Upper lobe of right lung (tissue), 1 donor: ENCODE results near the gene FAM3A. TPM values are rescaled to one million over a fixed set of nuclear protein-coding genes. Genes with fewer than 3 reads are reported as not detected.
"Not testable (repeated sequence)": the region's sequence is repeated elsewhere in the genome, so short reads cannot be mapped to it uniquely, and the experiment has no call there.

Experiments used
- ATAC-seq: fragments of 200-7000 bp; cut with Tn5 transposase; one replicate; pipeline ENCODE4 v1.9.1; 2020; ENCODE audit warnings: mild to moderate bottlenecking, moderate library complexity
- DNase-seq: peaks from one replicate; pipeline ENCODE4 v3.0.0-alpha.2; 2020
- H3K27ac ChIP-seq: fragments of 200-600 bp; one replicate; pipeline ENCODE4 v1.8.0; 2022
- H3K27me3 ChIP-seq: fragments of 200-600 bp; one replicate; pipeline ENCODE4 v1.8.0; 2022; ENCODE audit warnings: mild to moderate bottlenecking
- H3K36me3 ChIP-seq: fragments of 200-600 bp; one replicate; pipeline ENCODE4 v1.8.0; 2022
- H3K4me1 ChIP-seq: fragments of 200-600 bp; one replicate; pipeline ENCODE4 v1.8.0; 2022
- H3K4me3 ChIP-seq: fragments of 200-600 bp; one replicate; pipeline ENCODE4 v1.8.0; 2022; ENCODE audit warnings: mild to moderate bottlenecking
- H3K9me3 ChIP-seq: fragments of 200-600 bp; one replicate; pipeline ENCODE4 v1.8.0; 2022
- CTCF ChIP-seq: fragments of 200-600 bp; IDR thresholded peaks from one replicate; pipeline ENCODE4 v1.8.0; 2022; ENCODE audit warnings: antibody characterized with exemption
- intact Hi-C: fragments of 100-400 bp; cut with DNase I; formaldehyde crosslinking; loops from one replicate; pipeline ENCODE4 v1.11.0; 2022
- long read RNA-seq: library from polyadenylated mRNA; unstranded; transcript quantifications from one replicate; pipeline ENCODE4 v2.0.0, GENCODE V29; 2021
- total RNA-seq: library from RNA; stranded (reverse); fragmentation: NEBNext Ultra II Directional; extraction: Animal tissue kit (Norgen Biotek cat#: 25700); gene quantifications from one replicate; pipeline ENCODE4 v1.2.1, GENCODE V29; 2021
- donor health status: DM: no; HTN: yes; CAD: no; lungs with severe emphysema.

FAM3A gene, protein sequence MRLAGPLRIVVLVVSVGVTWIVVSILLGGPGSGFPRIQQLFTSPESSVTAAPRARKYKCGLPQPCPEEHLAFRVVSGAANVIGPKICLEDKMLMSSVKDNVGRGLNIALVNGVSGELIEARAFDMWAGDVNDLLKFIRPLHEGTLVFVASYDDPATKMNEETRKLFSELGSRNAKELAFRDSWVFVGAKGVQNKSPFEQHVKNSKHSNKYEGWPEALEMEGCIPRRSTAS
- total RNA-seq = 42.6 TPM
- long read RNA-seq, transcript FAM3A-222 (10 exons, 1,901 nt) = minor isoform, 12 of 114 reads
- long read RNA-seq, transcript FAM3A-215 (9 exons, 1,800 nt) = major isoform, 35 of 114 reads
- long read RNA-seq, transcript FAM3A-202 (10 exons, 1,712 nt) = minor isoform, 16 of 114 reads
- long read RNA-seq, partial matches to known transcripts = 8 of 114 reads
- long read RNA-seq, other reads (novel, unspliced or antisense) = 29 of 114 reads

- no peaks in the 10 kb centered on the region for H3K27me3 ChIP-seq
- H3K36me3 ChIP-seq = no peaks in the 10 kb centered on the region
- DNase-seq (peak; percentile 96), ATAC-seq (peak; percentile 98)
- H3K4me1 ChIP-seq = no peaks in the 10 kb centered on the region
- no peak for TF ChIP-seq CTCF
- peak within 1 kb of the TSS; percentile 64 for H3K4me3 ChIP-seq
- peak within 1 kb of the TSS; percentile 94 for H3K27ac ChIP-seq
- H3K9me3 ChIP-seq = no peaks in the 10 kb centered on the region
- intact Hi-C loops = no loop called here
Measured at GRCh38 chrX:154515966-154516655, at the start of gene FAM3A. Gene FAM3A (minus strand): TSS chrX:154516232. CDS start chrX:154515772, 460 bp downstream.

DNA sequence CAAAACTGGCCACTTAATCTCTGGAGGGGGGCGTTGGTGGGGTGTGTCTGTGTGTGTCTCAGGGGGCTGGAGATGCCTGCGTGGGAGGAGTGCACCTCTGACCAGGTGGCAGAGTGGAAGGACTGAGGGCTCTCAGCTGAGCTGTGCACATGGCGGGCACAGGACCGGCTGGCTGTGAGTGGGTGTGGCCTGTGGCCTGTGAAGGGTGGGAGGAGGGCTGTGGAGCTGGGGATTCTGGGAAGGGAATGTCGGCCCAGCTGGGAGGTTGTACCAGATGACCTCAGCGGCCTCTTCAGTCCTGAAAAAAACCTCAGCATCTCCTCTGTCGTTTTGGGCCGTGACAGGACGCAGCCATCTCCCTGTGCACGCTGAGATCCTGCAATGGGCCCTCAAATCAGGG, 46.3 kb upstream of the FAM3A start:
- H3K9me3 ChIP-seq, intact Hi-C loops, H3K36me3 ChIP-seq, H3K4me1 ChIP-seq, DNase-seq, H3K4me3 ChIP-seq, H3K27ac ChIP-seq, H3K27me3 ChIP-seq: not testable (repeated sequence)
- peak; percentile 54 for ATAC-seq

- DNase-seq, H3K4me1 ChIP-seq, H3K27me3 ChIP-seq, ATAC-seq, H3K27ac ChIP-seq, H3K36me3 ChIP-seq, H3K4me3 ChIP-seq, H3K9me3 ChIP-seq, intact Hi-C loops: not testable (repeated sequence)
Measured at GRCh38 chrX:154560326-154560725, 44.3 kb upstream of the FAM3A start.

DNA sequence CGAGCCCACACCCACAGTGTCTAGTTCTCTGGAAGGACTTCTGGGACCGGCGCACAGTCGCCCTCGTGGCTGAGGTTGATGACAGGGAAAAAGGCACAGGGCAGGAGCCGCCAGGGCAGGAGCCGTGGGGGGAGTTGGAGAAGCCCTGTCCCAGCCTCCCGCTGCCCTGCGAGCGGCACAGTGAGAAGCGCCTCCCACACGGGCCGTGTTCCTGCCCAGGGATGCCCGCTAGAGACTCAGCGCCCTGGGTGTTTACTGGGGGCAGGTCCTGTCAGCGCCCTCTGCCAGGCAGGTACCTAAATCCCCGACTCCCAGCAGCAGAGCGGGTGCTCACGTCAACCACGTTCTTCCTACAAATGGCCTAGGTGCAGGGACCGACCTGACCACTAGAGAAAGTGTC, 42.9 kb upstream of the FAM3A start:
- H3K4me1 ChIP-seq, intact Hi-C loops, H3K9me3 ChIP-seq, DNase-seq, ATAC-seq, H3K27ac ChIP-seq, H3K27me3 ChIP-seq, H3K36me3 ChIP-seq, H3K4me3 ChIP-seq: not testable (repeated sequence)

- intact Hi-C loops = not testable (repeated sequence)
Measured at GRCh38 chrX:154558060-154558690, 42.1 kb upstream of the FAM3A start.

GRCh38 chrX:154552112-154552806, 36.2 kb upstream of the FAM3A start:
- ATAC-seq = peak; percentile 48
- H3K4me1 ChIP-seq, H3K27me3 ChIP-seq, H3K27ac ChIP-seq, intact Hi-C loops, H3K4me3 ChIP-seq, DNase-seq, H3K9me3 ChIP-seq: not testable (repeated sequence)
- H3K36me3 ChIP-seq = peaks cover 16% of the 10 kb centered on the region

More at GRCh38 chrX:154558060-154558690, 42.1 kb upstream of the FAM3A start:
- not testable (repeated sequence) for H3K4me1 ChIP-seq, DNase-seq, H3K27ac ChIP-seq, H3K9me3 ChIP-seq, H3K4me3 ChIP-seq, ATAC-seq, H3K27me3 ChIP-seq
- peaks cover 11% of the 10 kb centered on the region for H3K36me3 ChIP-seq

GRCh38 chrX:154549766-154550165, 33.7 kb upstream of the FAM3A start:
- no peak for ATAC-seq

More at GRCh38 chrX:154549766-154550165, 33.7 kb upstream of the FAM3A start:
- Histone ChIP-seq H3K36me3 (peaks cover 16% of the 10 kb centered on the region), H3K4me3 (no peak overlapping the region), H3K27ac (no peak overlapping the region), H3K27me3 (no peaks in the 10 kb centered on the region), H3K4me1 (peaks cover 12% of the 10 kb centered on the region), H3K9me3 (no peaks in the 10 kb centered on the region)
- no peak for TF ChIP-seq CTCF
- intact Hi-C loops = no loop called here
- no peak for DNase-seq
